IMR-90 (cell line): ENCODE results near the gene PRODH2. TPM values are rescaled to one million over a fixed set of nuclear protein-coding genes. Genes with fewer than 3 reads are reported as not detected.

Experiments
- ATAC-seq: fragments of 200-7000 bp; cut with Tn5 transposase; 2 replicates; pipeline ENCODE4 v1.9.1; 2020; ENCODE audit warnings: low read depth, mild to moderate bottlenecking, moderate library complexity
- BruUV-seq: library from RNA; stranded (reverse); fragments of 400-500 nt; replicated peaks from 2 replicates; lab custom pipeline; 2021; lab: Mats Ljungman, UMichigan
- CTCF ChIA-PET: fragments of 300-600 bp; formaldehyde crosslinking; extraction: SDS; loops from one replicate; lab custom pipeline; 2021; ENCODE audit warnings: antibody characterized with exemption; lab: Yijun Ruan, JAX
- POLR2A ChIA-PET: fragments of 300-600 bp; sonication (Branson Sonifier 250); formaldehyde crosslinking; loops from one replicate; lab custom pipeline; 2022; ENCODE audit warnings: antibody characterized with exemption; ENCODE audit not compliant: unreplicated experiment; lab: Charles Lee
- DNase-seq: peaks from one replicate; pipeline ENCODE4 v3.0.0; 2013
- H2AFZ ChIP-seq: replicated peaks from 2 replicates; pipeline ENCODE3; 2013; ENCODE audit warnings: low read length, mild to moderate bottlenecking; ENCODE audit not compliant: poor library complexity
- H2AK5ac ChIP-seq: 2 replicates; pipeline ENCODE4 v1.6.1; 2013; ENCODE audit warnings: low read depth, low read length, inconsistent platforms
- H2AK9ac ChIP-seq: replicated peaks from 2 replicates; pipeline ENCODE3; 2013; ENCODE audit warnings: mild to moderate bottlenecking, low read depth, low read length, moderate library complexity; ENCODE audit not compliant: poor library complexity
- H2BK120ac ChIP-seq: 2 replicates; pipeline ENCODE4 v1.6.1; 2013; ENCODE audit warnings: low read depth, low read length, inconsistent platforms
- H2BK15ac ChIP-seq: 3 replicates; pipeline ENCODE4 v1.6.1; 2013; ENCODE audit warnings: low read depth, low read length, inconsistent platforms
- H2BK20ac ChIP-seq: 2 replicates; pipeline ENCODE4 v1.6.1; 2013; ENCODE audit warnings: low read depth, mild to moderate bottlenecking, inconsistent platforms, low read length, moderate library complexity
- H2BK5ac ChIP-seq: 2 replicates; pipeline ENCODE4 v1.6.1; 2013; ENCODE audit warnings: mild to moderate bottlenecking, low read depth, low read length, inconsistent platforms; ENCODE audit not compliant: poor library complexity, severe bottlenecking
- H3K14ac ChIP-seq: replicated peaks from 2 replicates; pipeline ENCODE4 v1.6.1; 2013; ENCODE audit warnings: low read depth, low read length, inconsistent platforms
- H3K18ac ChIP-seq: 2 replicates; pipeline ENCODE4 v1.6.1; 2013; ENCODE audit warnings: low read depth, low read length, control low read depth
- H3K23ac ChIP-seq: 2 replicates; pipeline ENCODE4 v1.6.1; 2013; ENCODE audit warnings: low read depth, low read length, inconsistent platforms
- H3K27ac ChIP-seq: 2 replicates; pipeline ENCODE4 v1.5.1; 2013; ENCODE audit warnings: mild to moderate bottlenecking, control low read depth, low read length; ENCODE audit not compliant: insufficient read depth
- H3K27me3 ChIP-seq: 2 replicates; pipeline ENCODE4 v1.6.1; 2013; ENCODE audit warnings: low read length; ENCODE audit not compliant: control insufficient read depth, insufficient read depth
- H3K36me3 ChIP-seq: 2 replicates; pipeline ENCODE4 v1.6.1; 2013; ENCODE audit warnings: low read length, mixed read lengths; ENCODE audit not compliant: control insufficient read depth, insufficient read depth
- H3K4ac ChIP-seq: 2 replicates; pipeline ENCODE4 v1.6.1; 2013; ENCODE audit warnings: low read depth, low read length, inconsistent platforms
- H3K4me1 ChIP-seq: 2 replicates; pipeline ENCODE4 v1.6.1; 2013; ENCODE audit warnings: low read length, mixed read lengths; ENCODE audit not compliant: control insufficient read depth, insufficient read depth
- H3K4me2 ChIP-seq: 2 replicates; pipeline ENCODE4 v1.6.1; 2013; ENCODE audit warnings: low read depth, mild to moderate bottlenecking, control low read depth, low read length, moderate library complexity
- H3K4me3 ChIP-seq: 2 replicates; pipeline ENCODE4 v1.5.1; 2013; ENCODE audit warnings: low read depth, mild to moderate bottlenecking, control low read depth, low read length, moderate library complexity; ENCODE audit not compliant: insufficient read depth
- H3K56ac ChIP-seq: 2 replicates; pipeline ENCODE4 v1.6.1; 2013; ENCODE audit warnings: low read length, inconsistent platforms; ENCODE audit not compliant: insufficient read depth; ENCODE audit errors: extremely low read depth
- H3K79me1 ChIP-seq, 2 experiments: 2 replicates each; pipeline ENCODE4 v1.6.1; 2013; ENCODE audit warnings: low read length in 2 of 2, inconsistent platforms in 1 of 2, low read depth in 1 of 2
- H3K9ac ChIP-seq: 2 replicates; pipeline ENCODE4 v1.6.1; 2013; ENCODE audit warnings: low read depth, low read length, control low read depth
- H3K9me1 ChIP-seq: 2 replicates; pipeline ENCODE4 v1.6.1; 2013; ENCODE audit warnings: low read length, inconsistent platforms; ENCODE audit not compliant: insufficient read depth
- H3K9me3 ChIP-seq: 2 replicates; pipeline ENCODE4 v1.6.1; 2013; ENCODE audit warnings: low read length; ENCODE audit not compliant: control insufficient read depth, insufficient read depth
- H4K20me1 ChIP-seq: 2 replicates; pipeline ENCODE4 v1.6.1; 2013; ENCODE audit warnings: low read length, inconsistent platforms; ENCODE audit not compliant: insufficient read depth
- H4K5ac ChIP-seq: 2 replicates; pipeline ENCODE4 v1.6.1; 2013; ENCODE audit warnings: mild to moderate bottlenecking, low read depth, low read length, control low read depth
- H4K8ac ChIP-seq, 2 experiments: 2 replicates each; pipeline ENCODE4 v1.6.1; 2013; ENCODE audit warnings: low read depth in 2 of 2, low read length in 2 of 2, control low read depth in 1 of 2, inconsistent platforms in 1 of 2
- H4K91ac ChIP-seq: 2 replicates; pipeline ENCODE4 v1.6.1; 2013; ENCODE audit warnings: low read depth, low read length, inconsistent platforms; ENCODE audit not compliant: insufficient read depth
- BHLHE40 ChIP-seq: fragments of 150-350 bp; IDR thresholded peaks from 2 replicates; pipeline ENCODE4 v1.6.1; 2016; ENCODE audit warnings: mild to moderate bottlenecking, low read depth, low read length
- CEBPB ChIP-seq: IDR thresholded peaks from 2 replicates; pipeline ENCODE4 v1.6.1; 2012; ENCODE audit warnings: low read depth, low read length, improper control_type of control experiment
- CHD1 ChIP-seq: IDR thresholded peaks from 2 replicates; pipeline ENCODE4 v1.6.1; 2012; ENCODE audit warnings: low read depth, low read length, improper control_type of control experiment
- CTCF ChIP-seq: conservative IDR thresholded peaks from 2 replicates; pipeline ENCODE4 v1.5.1; 2012; ENCODE audit warnings: mild to moderate bottlenecking, low read depth, low read length, improper control_type of control experiment
- ELK1 ChIP-seq: fragments of 150-350 bp; IDR thresholded peaks from 2 replicates; pipeline ENCODE4 v1.6.1; 2016; ENCODE audit warnings: low read depth, mild to moderate bottlenecking, low read length, moderate library complexity, borderline replicate concordance
- FOS ChIP-seq: fragments of 150-350 bp; IDR thresholded peaks from 2 replicates; pipeline ENCODE4 v1.6.1; 2016; ENCODE audit warnings: low read depth, low read length
- MAFK ChIP-seq: IDR thresholded peaks from 2 replicates; pipeline ENCODE4 v1.6.1; 2012; ENCODE audit warnings: low read depth, low read length, improper control_type of control experiment
- MAZ ChIP-seq: IDR thresholded peaks from 2 replicates; pipeline ENCODE4 v1.6.1; 2012; ENCODE audit warnings: low read depth, mild to moderate bottlenecking, low read length, improper control_type of control experiment, moderate library complexity, borderline replicate concordance
- MXI1 ChIP-seq: IDR thresholded peaks from 2 replicates; pipeline ENCODE4 v1.6.1; 2012; ENCODE audit warnings: low read depth, mild to moderate bottlenecking, low read length, moderate library complexity, borderline replicate concordance
- NFE2L2 ChIP-seq: fragments of 150-350 bp; IDR thresholded peaks from 2 replicates; pipeline ENCODE4 v1.6.1; 2016; ENCODE audit warnings: low read depth, mild to moderate bottlenecking, low read length
- POLR2A ChIP-seq: IDR thresholded peaks from 2 replicates; pipeline ENCODE4 v1.6.1; 2012; ENCODE audit warnings: mild to moderate bottlenecking, low read depth, low read length
- RAD21 ChIP-seq: IDR thresholded peaks from 2 replicates; pipeline ENCODE4 v1.6.1; 2012; ENCODE audit warnings: low read length, improper control_type of control experiment
- RCOR1 ChIP-seq: IDR thresholded peaks from 2 replicates; pipeline ENCODE4 v1.6.1; 2012; ENCODE audit warnings: mild to moderate bottlenecking, low read length, improper control_type of control experiment; ENCODE audit not compliant: insufficient replicate concordance
- RFX5 ChIP-seq: IDR thresholded peaks from 2 replicates; pipeline ENCODE4 v1.8.0; 2012; ENCODE audit warnings: low read depth, mild to moderate bottlenecking, low read length, moderate library complexity
- SMC3 ChIP-seq: fragments of 150-350 bp; IDR thresholded peaks from 2 replicates; pipeline ENCODE4 v1.6.1; 2016; ENCODE audit warnings: low read depth, mild to moderate bottlenecking, antibody characterized with exemption, low read length, moderate library complexity
- WGBS, 2 experiments: methylation state at CpG; one replicate each; pipeline versions ENCODE4 v1.1.5 to v1.1.7; 2013; ENCODE audit warnings: missing lambda C conversion rate in 2 of 2; ENCODE audit not compliant: insufficient read length in 1 of 2; ENCODE audit errors: extremely low coverage in 2 of 2; 5-methylcytosine and 5-hydroxymethylcytosine counted together
- dilution Hi-C: fragments of 300-500 bp; cut with HindIII; formaldehyde crosslinking; loops from one replicate; pipeline ENCODE4 v1.14.3; 2018; ENCODE audit warnings: low sequenced_read_pairs; ENCODE audit not compliant: unreplicated experiment
- in situ Hi-C: fragments of 300-500 bp; cut with MboI; formaldehyde crosslinking; loops from 3 replicates; pipeline ENCODE4 v1.14.3; 2019; ENCODE audit warnings: low sequenced_read_pairs, inconsistent platforms, mixed read lengths
- intact Hi-C: fragments of 100-400 bp; cut with micrococcal nuclease; formaldehyde crosslinking; loops from 2 replicates; pipeline ENCODE4 v1.10.0; 2022
- polyA plus RNA-seq, 3 experiments: library from polyadenylated mRNA; depleted of rRNA; stranded (reverse); fragments of >200 nt; gene quantifications; 2 replicates each; pipeline ENCODE4 v1.2.3, GENCODE V29; 2012; ENCODE audit warnings: low replicate concordance in 1 of 3
- total RNA-seq: library from RNA; depleted of rRNA; stranded (reverse); fragments of >200 nt; gene quantifications from 2 replicates; pipeline ENCODE4 v1.2.3, GENCODE V29; 2012

Gene PRODH2
- total and polyA plus RNA-seq, 2 of the 4 experiments (the other 2 are of a cell fraction), result not detected

- peak overlapping the region; percentile 45; the same call in 1 of the 2 replicates for H3K9ac ChIP-seq
- BruUV-seq, result no TSS peak
- peak overlapping the region; percentile 74 for H2AK5ac ChIP-seq
- peaks cover 6% of the 10 kb centered on the region for H3K4me1 ChIP-seq
- H3K4me3 ChIP-seq, result peak overlapping the region; percentile 86
- H2BK5ac ChIP-seq, result no peak overlapping the region
- CTCF ChIA-PET, result no interaction called here
- no peaks in the 10 kb centered on the region for H4K20me1 ChIP-seq
- H3K18ac ChIP-seq, result no peak overlapping the region
- WGBS, 2 experiments, result 44% methylated on average over 7 of the region's 13 CpGs; no CpG with 5 or more reads in 1 of the 2 experiments
- peak overlapping the region; percentile 84 for H2AK9ac ChIP-seq
- peaks cover 7 to 18% of the 10 kb centered on the region in 2 experiments for H3K79me1 ChIP-seq
- H2BK120ac ChIP-seq, result no peak overlapping the region
- no peak overlapping the region for H3K56ac ChIP-seq
- H2BK15ac ChIP-seq, result no peak overlapping the region
- TF ChIP-seq RFX5 (no peak), POLR2A (no peak), MAZ (no peak), ELK1 (no peak), CHD1 (no peak), NFE2L2 (no peak), SMC3 (no peak), MXI1 (no peak), RCOR1 (no peak), BHLHE40 (no peak), CTCF (no peak), FOS (no peak), RAD21 (no peak), MAFK (no peak), CEBPB (no peak)
- POLR2A ChIA-PET, result no interaction called here
- peak overlapping the region; percentile 78 for H2AFZ ChIP-seq
- no peaks in the 10 kb centered on the region for H3K9me3 ChIP-seq
- no peak overlapping the region for H2BK20ac ChIP-seq
- in situ Hi-C loops (no loop called here), intact Hi-C loops (no loop called here), dilution Hi-C loops (no loop called here)
- peak overlapping the region; percentile 61; the same call in 1 of the 2 replicates for H4K91ac ChIP-seq
- H3K14ac ChIP-seq, result peak overlapping the region; percentile 77
- H3K36me3 ChIP-seq, result peaks cover 4% of the 10 kb centered on the region
- peak overlapping the region; percentile 85 for H3K4me2 ChIP-seq
- H4K8ac ChIP-seq, result peak overlapping the region; percentile 24 to 66; a peak in 2 of 4 replicates
- ATAC-seq, result no peak
- peak overlapping the region; percentile 24 for H4K5ac ChIP-seq
- H3K27ac ChIP-seq, result no peak overlapping the region; the same call in 1 of the 2 replicates
- peaks cover 6% of the 10 kb centered on the region; the same call in 1 of the 2 replicates for H3K9me1 ChIP-seq
- peak overlapping the region; percentile 49; the same call in 1 of the 2 replicates for H3K4ac ChIP-seq
- DNase-seq, result no peak
- H3K27me3 ChIP-seq, result no peaks in the 10 kb centered on the region
- 0 out of 2 replicates have a peak overlapping the region, but pooled peaks have one; percentile 63 for H3K23ac ChIP-seq
These were observed 36.4 kb downstream of the PRODH2 start for GRCh38 chr19:35776102-35776788.
